GM12865 (cell line): ENCODE results near the gene KIF24.

Source experiments
- DNase-seq: peaks from one replicate; pipeline ENCODE4 v3.0.0; 2010; ENCODE audit warnings: low read depth
- H3K4me3 ChIP-seq: 2 replicates; pipeline ENCODE4 v1.5.1; 2011; ENCODE audit warnings: mild to moderate bottlenecking, low read depth, low read length, control low read depth
- CTCF ChIP-seq: IDR thresholded peaks from 2 replicates; pipeline ENCODE4 v1.5.1; 2011; ENCODE audit warnings: low read length, control low read depth, low read depth, inconsistent platforms; ENCODE audit not compliant: insufficient read depth; ENCODE audit errors: missing control alignments

The KIF24 gene

GRCh38 chr9:34334337-34334824 lies 5.3 kb upstream of the KIF24 start:
- DNase-seq: no peak
- no peak for TF ChIP-seq CTCF
- no peak overlapping the region for H3K4me3 ChIP-seq

- H3K4me3 ChIP-seq: no peak overlapping the region
- TF ChIP-seq CTCF: no peak
Observed at GRCh38 chr9:34333836-34334235, 4.8 kb upstream of the KIF24 start.

GRCh38 chr9:34332076-34332964 lies 3.3 kb upstream of the KIF24 start:
- H3K4me3 ChIP-seq: no peak overlapping the region
- peak; percentile 22 for TF ChIP-seq CTCF
- peak; percentile 39 for DNase-seq

More at GRCh38 chr9:34333836-34334235, 4.8 kb upstream of the KIF24 start:
- no peak for DNase-seq

GRCh38 chr9:34331196-34331595 lies 2.1 kb upstream of the KIF24 start:
- TF ChIP-seq CTCF: no peak
- no peak for DNase-seq
- no peak overlapping the region for H3K4me3 ChIP-seq

- DNase-seq: no peak
Observed at GRCh38 chr9:34328500-34328986, 525 bp downstream of the KIF24 start.

GRCh38 chr9:34326690-34327089 lies 2.4 kb downstream of the KIF24 start:
- no peak for DNase-seq
- H3K4me3 ChIP-seq: no peak overlapping the region
- no peak for TF ChIP-seq CTCF

More at GRCh38 chr9:34328500-34328986, 525 bp downstream of the KIF24 start:
- H3K4me3 ChIP-seq: peak overlapping the region; percentile 89
- TF ChIP-seq CTCF: no peak
